ENCODE measurements around the gene GRID2. TPM values are rescaled to one million over a fixed set of nuclear protein-coding genes. Genes with fewer than 3 reads are reported as not detected.

Gene GRID2
- under 1 TPM in 1 of 4 donors, not detected in 3; 0.63 TPM for total RNA-seq

DNA sequence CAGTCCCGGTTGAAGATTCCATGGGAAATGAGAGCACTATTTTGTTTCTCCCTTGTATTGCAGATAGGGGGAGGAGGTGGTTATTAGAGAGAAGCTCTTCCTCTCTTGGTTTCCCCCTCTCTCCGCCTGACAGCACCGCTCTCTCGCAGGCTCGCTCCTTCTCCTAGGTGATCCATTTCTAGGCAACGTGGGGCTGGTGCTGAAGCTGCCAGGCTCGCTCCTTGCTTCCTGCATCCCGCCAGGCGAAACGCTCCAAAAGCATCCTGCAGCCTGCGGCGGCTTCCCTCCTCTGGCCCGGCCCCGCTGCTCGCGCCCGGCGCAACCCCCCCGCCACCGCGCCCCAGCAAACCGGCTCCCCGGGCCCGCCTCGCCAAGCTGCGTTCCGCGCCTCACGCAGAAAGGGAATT lies at the start of gene GRID2:
Gene GRID2 (plus strand): TSS at position 346 of the 407 bp plus-strand sequence.
- peak within 1 kb of the TSS in 1 of 4 donors; percentile 32 for H3K27ac ChIP-seq
- peak within 1 kb of the TSS; percentile 26 to 63 (median 45) for H3K4me3 ChIP-seq
- peaks cover 0 to 36% (median 0%) of the 10 kb centered on the region in 4 donors for H3K4me1 ChIP-seq
- no peak for DNase-seq (ENCODE audit: low spot score in 2 of 2)
- no peaks in the 10 kb centered on the region for H3K36me3 ChIP-seq
- TF ChIP-seq CTCF (IDR thresholded peaks at IDR 0.05): no peak
- TF ChIP-seq EP300 (IDR thresholded peaks at IDR 0.05): no peak
- no peak for TF ChIP-seq POLR2A (IDR thresholded peaks at IDR 0.05)
- WGBS, 2 donors: 1 to 3% methylated on average over 29 of the region's 29 CpGs
- no peaks in the 10 kb centered on the region for H3K9me3 ChIP-seq
- peaks cover 0 to 39% of the 10 kb centered on the region in 2 donors for H3K27me3 ChIP-seq

DNA sequence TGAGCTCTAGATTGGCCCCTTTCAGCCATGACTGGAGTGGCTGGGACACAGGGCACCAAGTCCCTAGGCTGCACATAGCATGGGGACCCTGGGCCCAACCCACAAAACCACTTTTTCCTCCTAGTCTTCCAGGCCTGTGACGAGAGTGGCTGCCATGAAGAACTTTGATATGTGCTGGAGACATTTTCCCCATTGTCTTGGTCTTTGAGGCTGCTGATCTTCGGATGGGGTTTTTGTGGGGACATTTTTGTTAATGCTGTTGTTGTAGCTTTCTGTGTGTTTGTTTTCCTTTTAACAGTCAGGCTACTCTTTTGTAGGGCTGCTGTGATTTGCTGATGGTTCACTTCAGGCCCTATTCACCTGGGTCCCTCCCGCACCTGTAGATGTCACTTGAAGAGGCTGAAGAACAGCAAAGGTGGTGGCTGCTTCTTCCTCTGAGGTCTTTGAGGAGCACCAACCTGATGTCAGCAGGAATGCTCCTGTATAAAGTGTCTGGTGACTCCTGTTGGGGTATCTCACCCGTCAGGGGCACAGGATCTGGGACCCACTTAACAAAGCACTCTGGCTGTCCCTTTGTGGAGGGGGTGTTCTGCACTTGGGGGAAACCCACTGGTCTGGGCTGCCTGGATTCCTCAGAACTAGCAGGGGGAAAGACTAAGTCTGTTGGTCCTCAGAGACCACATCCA lies 49.6 kb upstream of the GRID2 start:
- no peaks in the 10 kb centered on the region for H3K27me3 ChIP-seq
- H3K9me3 ChIP-seq: peaks cover 0 to 39% (median 0%) of the 10 kb centered on the region in 4 donors
- H3K27ac ChIP-seq: no peak overlapping the region
- no peak for TF ChIP-seq CTCF (IDR thresholded peaks at IDR 0.05)
- TF ChIP-seq EP300 (IDR thresholded peaks at IDR 0.05): no peak
- TF ChIP-seq POLR2A (IDR thresholded peaks at IDR 0.05): no peak
- H3K36me3 ChIP-seq: no peaks in the 10 kb centered on the region
- no peaks in the 10 kb centered on the region for H3K4me1 ChIP-seq
- no peak overlapping the region for H3K4me3 ChIP-seq
- DNase-seq (ENCODE audit: low spot score in 2 of 2): no peak
- WGBS, 2 donors: 89 to 94% methylated on average over 4 of the region's 4 CpGs

DNA sequence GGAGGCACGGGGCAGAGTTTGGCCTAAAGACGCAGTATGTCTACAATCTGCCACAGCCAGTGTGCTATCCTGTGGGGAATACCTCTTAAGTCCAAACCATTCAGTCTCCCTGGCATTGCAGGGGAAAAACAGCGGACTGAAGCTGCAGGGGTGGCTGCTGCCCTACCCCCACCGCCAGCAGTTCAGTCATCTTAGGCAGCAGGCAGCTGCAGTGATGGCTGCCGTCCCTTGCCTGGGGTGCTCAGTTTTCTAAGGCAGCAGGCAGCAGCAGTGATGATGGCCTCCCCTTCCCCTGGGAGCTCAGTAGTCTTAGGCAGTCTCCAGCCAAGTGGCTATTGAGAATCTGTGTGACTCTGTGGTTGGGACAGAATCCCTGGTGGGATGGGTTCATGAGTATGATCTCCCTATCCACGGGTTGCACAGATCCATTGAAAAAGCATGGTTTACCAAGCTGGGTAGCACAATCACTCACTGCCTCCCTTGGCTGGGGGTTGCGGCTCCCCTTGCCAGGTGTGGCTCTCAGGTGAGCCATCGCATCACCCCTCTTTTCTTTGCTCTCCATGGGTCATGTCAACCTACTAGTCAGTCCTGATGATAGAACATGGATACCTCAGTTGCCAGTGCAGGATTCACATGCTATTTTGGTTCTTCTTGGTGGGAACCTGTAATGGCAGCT lies 48.9 kb upstream of the GRID2 start:
- H3K4me1 ChIP-seq: no peaks in the 10 kb centered on the region
- no peaks in the 10 kb centered on the region for H3K27me3 ChIP-seq
- WGBS, 2 donors: 80 to 90% methylated on average over 7 to 8 of the region's 8 CpGs
- peaks cover 0 to 39% (median 0%) of the 10 kb centered on the region in 4 donors for H3K9me3 ChIP-seq
- no peak for DNase-seq (ENCODE audit: low spot score in 2 of 2)
- no peak for TF ChIP-seq EP300 (IDR thresholded peaks at IDR 0.05)
- TF ChIP-seq POLR2A (IDR thresholded peaks at IDR 0.05): no peak
- no peak for TF ChIP-seq CTCF (IDR thresholded peaks at IDR 0.05)
- no peak overlapping the region for H3K4me3 ChIP-seq
- no peaks in the 10 kb centered on the region for H3K36me3 ChIP-seq
- H3K27ac ChIP-seq: no peak overlapping the region

DNA sequence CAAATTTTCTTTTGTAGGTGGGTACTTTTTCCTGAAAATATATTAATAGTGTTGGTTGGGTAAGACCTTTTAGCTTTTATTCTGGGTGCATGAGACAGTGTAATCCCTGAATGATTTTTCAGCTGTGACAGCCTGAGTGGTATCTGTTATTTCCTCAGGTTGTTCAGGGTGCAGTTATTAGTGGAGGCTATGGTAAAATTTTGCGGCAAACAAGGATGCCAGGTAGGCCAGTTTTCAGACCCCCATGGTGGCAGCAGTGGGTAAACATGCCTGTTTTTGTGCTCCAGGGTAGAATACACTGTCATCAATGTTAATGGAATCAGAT lies 47.9 kb upstream of the GRID2 start:
- peaks cover 0 to 37% (median 0%) of the 10 kb centered on the region in 4 donors for H3K9me3 ChIP-seq
- 95 to 100% methylated on average over 1 of the region's 1 CpG for WGBS, 2 donors
- no peak overlapping the region for H3K4me3 ChIP-seq
- DNase-seq (ENCODE audit: low spot score in 2 of 2): no peak
- TF ChIP-seq EP300 (IDR thresholded peaks at IDR 0.05): no peak
- no peak for TF ChIP-seq POLR2A (IDR thresholded peaks at IDR 0.05)
- TF ChIP-seq CTCF (IDR thresholded peaks at IDR 0.05): no peak
- H3K27ac ChIP-seq: no peak overlapping the region
- no peaks in the 10 kb centered on the region for H3K36me3 ChIP-seq
- no peaks in the 10 kb centered on the region for H3K4me1 ChIP-seq
- H3K27me3 ChIP-seq: no peaks in the 10 kb centered on the region

Data from tibial nerve (tissue), 4 donors.